Kidney epithelial cell (primary cell): ENCODE results near the gene KIRREL3. TPM values are rescaled to one million over a fixed set of nuclear protein-coding genes. Genes with fewer than 3 reads are reported as not detected.

Experiments
- DNase-seq: peaks from one replicate; pipeline ENCODE4 v3.0.0-alpha.2; 2010; ENCODE audit warnings: low read depth
- H3K27me3 ChIP-seq: 2 replicates; pipeline ENCODE4 v1.6.0; 2011; ENCODE audit warnings: low read length; ENCODE audit not compliant: control insufficient read depth, insufficient read depth
- H3K36me3 ChIP-seq: 2 replicates; pipeline ENCODE4 v1.5.1; 2011; ENCODE audit warnings: low read length; ENCODE audit not compliant: control insufficient read depth, insufficient read depth
- H3K4me3 ChIP-seq: 2 replicates; pipeline ENCODE4 v1.5.1; 2011; ENCODE audit warnings: low read depth, mild to moderate bottlenecking, control low read depth, low read length
- total RNA-seq: library from RNA; depleted of rRNA; stranded (reverse); fragments of >200 nt; gene quantifications from 2 replicates; pipeline ENCODE4 v1.2.3, GENCODE V29; 2015
- TF ChIP-seq, protein P1 (sequence below): IDR thresholded peaks from 2 replicates; pipeline ENCODE4 v1.5.1; 2011; ENCODE audit warnings: mild to moderate bottlenecking, moderate library complexity, low read length, control low read depth, inconsistent platforms; ENCODE audit not compliant: insufficient read depth, poor library complexity, severe bottlenecking

Gene KIRREL3
- total RNA-seq, 1 donor from 2014 or later, result 1.3 TPM

DNA sequence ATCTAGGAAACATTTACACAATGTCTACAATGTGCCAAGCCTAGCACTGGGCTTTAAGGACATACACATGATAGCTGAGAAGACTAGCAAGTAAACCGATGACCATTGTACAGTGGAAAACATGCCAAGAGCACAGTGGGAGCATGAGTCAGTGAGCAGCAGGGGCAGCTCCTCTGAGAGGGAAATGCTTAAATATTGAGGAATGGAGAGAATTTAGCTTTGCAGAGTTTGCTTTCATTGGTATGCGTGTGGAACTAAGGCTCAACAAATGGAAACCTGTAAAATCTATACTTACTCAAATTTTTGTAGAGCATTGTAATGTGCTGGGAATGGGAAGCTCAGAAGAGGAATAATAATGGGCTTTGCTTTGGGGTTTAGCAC lies 362.8 kb downstream of the KIRREL3 start:
- H3K36me3 ChIP-seq, result no peaks in the 10 kb centered on the region
- TF ChIP-seq, protein P1, sequence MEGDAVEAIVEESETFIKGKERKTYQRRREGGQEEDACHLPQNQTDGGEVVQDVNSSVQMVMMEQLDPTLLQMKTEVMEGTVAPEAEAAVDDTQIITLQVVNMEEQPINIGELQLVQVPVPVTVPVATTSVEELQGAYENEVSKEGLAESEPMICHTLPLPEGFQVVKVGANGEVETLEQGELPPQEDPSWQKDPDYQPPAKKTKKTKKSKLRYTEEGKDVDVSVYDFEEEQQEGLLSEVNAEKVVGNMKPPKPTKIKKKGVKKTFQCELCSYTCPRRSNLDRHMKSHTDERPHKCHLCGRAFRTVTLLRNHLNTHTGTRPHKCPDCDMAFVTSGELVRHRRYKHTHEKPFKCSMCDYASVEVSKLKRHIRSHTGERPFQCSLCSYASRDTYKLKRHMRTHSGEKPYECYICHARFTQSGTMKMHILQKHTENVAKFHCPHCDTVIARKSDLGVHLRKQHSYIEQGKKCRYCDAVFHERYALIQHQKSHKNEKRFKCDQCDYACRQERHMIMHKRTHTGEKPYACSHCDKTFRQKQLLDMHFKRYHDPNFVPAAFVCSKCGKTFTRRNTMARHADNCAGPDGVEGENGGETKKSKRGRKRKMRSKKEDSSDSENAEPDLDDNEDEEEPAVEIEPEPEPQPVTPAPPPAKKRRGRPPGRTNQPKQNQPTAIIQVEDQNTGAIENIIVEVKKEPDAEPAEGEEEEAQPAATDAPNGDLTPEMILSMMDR, result no peak
- DNase-seq, result no peak
- no peaks in the 10 kb centered on the region for H3K27me3 ChIP-seq
- no peak overlapping the region for H3K4me3 ChIP-seq

- TF ChIP-seq, protein P1, result no peak
- H3K36me3 ChIP-seq, result no peaks in the 10 kb centered on the region
- DNase-seq, result no peak
- no peaks in the 10 kb centered on the region for H3K27me3 ChIP-seq
- H3K4me3 ChIP-seq, result no peak overlapping the region
These were observed 363.4 kb downstream of the KIRREL3 start for GRCh38 chr11:126636911-126637794.

DNA sequence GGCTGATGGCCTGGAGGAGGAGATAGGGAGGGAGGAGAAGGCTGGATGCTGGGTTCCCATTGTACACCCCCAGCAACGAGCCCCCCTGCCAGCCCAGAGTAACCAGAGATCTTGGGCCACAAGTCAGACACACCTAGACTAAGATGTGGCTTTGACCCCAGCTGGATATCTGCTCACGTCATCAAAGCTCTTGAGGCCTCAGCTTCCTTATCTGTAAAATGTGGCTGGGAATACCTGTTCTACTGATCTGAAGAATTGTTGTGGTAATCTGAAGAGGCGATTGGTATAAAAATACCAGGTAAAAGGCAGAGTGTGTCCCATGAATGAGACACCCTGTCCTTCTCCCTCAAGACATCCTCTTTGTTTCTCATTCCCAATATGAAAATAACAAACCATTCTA lies 365.1 kb downstream of the KIRREL3 start:
- Histone ChIP-seq H3K4me3 (no peak overlapping the region), H3K27me3 (no peaks in the 10 kb centered on the region), H3K36me3 (no peaks in the 10 kb centered on the region)
- TF ChIP-seq, protein P1, result no peak
- no peak for DNase-seq

DNA sequence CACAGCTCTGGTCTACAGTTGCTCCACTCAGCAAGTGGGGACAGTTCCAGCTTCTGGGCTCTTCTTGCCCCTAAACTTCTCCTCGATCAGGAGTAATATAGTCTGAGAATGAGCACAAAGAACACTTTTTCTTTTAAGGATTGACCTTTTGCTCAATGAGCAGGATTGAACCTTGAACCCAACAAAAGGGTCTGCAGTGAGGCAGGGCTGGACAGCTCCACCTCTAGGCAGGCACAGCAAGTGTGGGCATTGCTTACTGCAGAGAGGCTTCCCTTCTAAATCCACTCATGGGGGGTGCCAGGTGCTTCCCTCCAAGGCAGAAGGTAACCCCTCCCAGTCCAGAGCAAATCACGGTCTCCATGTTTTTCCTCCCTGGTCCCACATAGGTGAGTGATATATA lies 365.6 kb downstream of the KIRREL3 start:
- DNase-seq, result no peak
- Histone ChIP-seq H3K36me3 (no peaks in the 10 kb centered on the region), H3K27me3 (no peaks in the 10 kb centered on the region), H3K4me3 (no peak overlapping the region)
- TF ChIP-seq, protein P1, result no peak

DNA sequence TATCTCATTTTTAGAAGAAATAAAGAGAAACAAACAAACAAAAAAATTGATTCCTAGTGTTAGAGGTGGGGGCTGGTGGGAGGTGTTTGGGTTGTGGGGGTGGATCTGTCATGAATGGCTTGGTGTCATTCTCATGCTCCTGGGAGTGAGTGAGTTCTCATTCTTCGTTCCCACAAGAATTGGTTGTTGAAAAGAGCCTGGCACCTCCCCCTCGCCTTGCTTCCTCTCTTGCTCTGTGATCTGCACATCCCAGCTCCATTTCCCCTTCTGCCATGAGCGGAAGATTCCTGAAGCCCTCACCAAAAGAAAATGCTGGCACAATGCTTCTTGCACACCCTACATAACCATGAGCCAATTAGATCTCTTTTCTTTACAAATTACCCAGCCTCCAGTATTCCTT lies 367.2 kb downstream of the KIRREL3 start:
- DNase-seq, result no peak
- H3K27me3 ChIP-seq, result no peaks in the 10 kb centered on the region
- no peaks in the 10 kb centered on the region for H3K36me3 ChIP-seq
- no peak overlapping the region for H3K4me3 ChIP-seq
- TF ChIP-seq, protein P1, result no peak
